GM21528 (cell line): ENCODE results near the gene IFNL2.

Experiments used
- ATAC-seq: cut with Tn5 transposase; IDR thresholded peaks from one replicate; pipeline ENCODE4 v1.9.1; 2021; ENCODE audit warnings: mild to moderate bottlenecking, moderate library complexity; ENCODE audit not compliant: unreplicated experiment, low FRiP score

Gene IFNL2

GRCh38 chr19:39315933-39316332 lies 47.7 kb downstream of the IFNL2 start:
- no peak for ATAC-seq

DNA sequence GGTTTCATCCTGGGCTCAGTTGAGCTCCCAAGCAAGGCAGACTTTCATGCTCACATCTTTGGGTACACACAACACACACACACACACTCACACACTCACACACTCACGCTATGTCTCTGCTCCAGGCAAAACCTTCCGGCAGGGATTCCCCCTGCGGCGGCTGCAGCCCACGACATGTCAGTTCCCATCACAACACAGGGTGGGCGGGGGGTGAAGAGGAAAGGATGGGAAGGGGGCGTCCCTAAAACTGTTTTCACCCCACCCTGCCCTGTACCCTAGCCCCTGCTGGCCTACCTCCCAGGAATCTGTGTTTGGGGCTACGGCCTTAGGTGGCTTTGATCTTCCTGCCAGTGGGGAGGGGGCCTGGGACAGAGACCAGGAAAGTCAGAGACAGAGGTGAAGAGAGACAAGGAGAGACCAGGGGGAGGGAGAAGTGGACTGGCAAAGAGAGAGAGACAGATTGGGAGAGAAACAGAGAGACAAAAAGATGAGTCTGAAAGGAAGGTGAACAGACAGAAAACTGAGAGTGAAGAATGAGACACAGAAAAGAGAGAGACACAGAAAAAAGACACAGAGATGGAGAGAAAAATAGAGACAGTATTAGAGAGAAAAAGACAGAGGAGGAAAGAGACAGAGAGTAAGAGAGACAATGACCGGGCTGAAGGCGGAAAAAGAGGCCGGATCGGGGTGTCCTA lies 48.6 kb downstream of the IFNL2 start:
- ATAC-seq, result no peak

- no peak for ATAC-seq
Observed at GRCh38 chr19:39317476-39317875, 49.3 kb downstream of the IFNL2 start.

DNA sequence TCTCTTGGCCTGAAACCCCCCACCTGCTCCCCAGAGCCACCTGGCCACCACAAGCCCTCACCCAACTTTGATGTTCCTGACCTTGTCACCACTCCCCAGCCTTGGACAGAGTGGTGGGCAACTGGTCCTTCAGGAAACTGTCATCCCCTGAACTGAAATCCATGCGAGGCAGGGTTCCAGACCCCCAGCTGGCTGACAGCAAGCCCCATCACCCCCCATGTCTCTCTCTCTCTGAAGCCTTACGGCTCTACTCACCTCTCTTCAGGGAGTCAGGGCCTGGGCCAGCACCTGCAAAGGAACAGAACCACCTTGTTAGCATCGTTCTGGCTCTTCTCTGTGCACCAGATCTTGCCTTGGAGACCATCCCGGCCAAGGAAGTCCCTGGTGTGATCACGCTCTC lies 49.9 kb downstream of the IFNL2 start:
- ATAC-seq, result no peak

- no peak for ATAC-seq
Observed at GRCh38 chr19:39318690-39319089, 50.5 kb downstream of the IFNL2 start.

- no peak for ATAC-seq
Observed at GRCh38 chr19:39319098-39319891, 51.1 kb downstream of the IFNL2 start.
